ENCODE results near the gene SHISAL1.

- TF ChIP-seq CTCF (IDR thresholded peaks at IDR 0.05; ENCODE audit: extremely low read depth in 1 of 2, insufficient read depth in 1 of 2, low read depth in 1 of 2, low read length in 2 of 2) = no peak
- no peak for TF ChIP-seq POLR2AphosphoS5 (IDR thresholded peaks at IDR 0.05; ENCODE audit: insufficient read depth, low read depth, low read length)
- TF ChIP-seq POLR2A (IDR thresholded peaks at IDR 0.05; ENCODE audit: low read depth, low read length) = no peak
- no peak for TF ChIP-seq MAX (IDR thresholded peaks at IDR 0.05; ENCODE audit: insufficient read depth, insufficient read length)
- no peak for TF ChIP-seq EZH2 (IDR thresholded peaks at IDR 0.05; ENCODE audit: borderline replicate concordance, low read depth, low read length, severe bottlenecking)
Observed at GRCh38 chr22:44244265-44244822, 68.4 kb downstream of the SHISAL1 start.
